Measurements from ENCODE around the gene CYP2U1.
A peak's percentile ranks its signal among the peaks of the same experiment; 100 is the strongest.
"Not testable (repeated sequence)": the region's sequence is repeated elsewhere in the genome, so short reads cannot be mapped to it uniquely, and the experiment has no call there.

CYP2U1 gene

GRCh38 chr4:107897823-107898222 is 33.5 kb upstream of the CYP2U1 start:
- TF ChIP-seq, protein P1, sequence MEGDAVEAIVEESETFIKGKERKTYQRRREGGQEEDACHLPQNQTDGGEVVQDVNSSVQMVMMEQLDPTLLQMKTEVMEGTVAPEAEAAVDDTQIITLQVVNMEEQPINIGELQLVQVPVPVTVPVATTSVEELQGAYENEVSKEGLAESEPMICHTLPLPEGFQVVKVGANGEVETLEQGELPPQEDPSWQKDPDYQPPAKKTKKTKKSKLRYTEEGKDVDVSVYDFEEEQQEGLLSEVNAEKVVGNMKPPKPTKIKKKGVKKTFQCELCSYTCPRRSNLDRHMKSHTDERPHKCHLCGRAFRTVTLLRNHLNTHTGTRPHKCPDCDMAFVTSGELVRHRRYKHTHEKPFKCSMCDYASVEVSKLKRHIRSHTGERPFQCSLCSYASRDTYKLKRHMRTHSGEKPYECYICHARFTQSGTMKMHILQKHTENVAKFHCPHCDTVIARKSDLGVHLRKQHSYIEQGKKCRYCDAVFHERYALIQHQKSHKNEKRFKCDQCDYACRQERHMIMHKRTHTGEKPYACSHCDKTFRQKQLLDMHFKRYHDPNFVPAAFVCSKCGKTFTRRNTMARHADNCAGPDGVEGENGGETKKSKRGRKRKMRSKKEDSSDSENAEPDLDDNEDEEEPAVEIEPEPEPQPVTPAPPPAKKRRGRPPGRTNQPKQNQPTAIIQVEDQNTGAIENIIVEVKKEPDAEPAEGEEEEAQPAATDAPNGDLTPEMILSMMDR (IDR thresholded peaks at IDR 0.05; ENCODE audit: poor library complexity, severe bottlenecking): no peak
- no peak for DNase-seq (ENCODE audit: low spot score)
- no peak overlapping the region for H3K4me3 ChIP-seq (ENCODE audit: severe bottlenecking)
- peaks cover 37% of the 10 kb centered on the region for H3K4me1 ChIP-seq (ENCODE audit: insufficient read depth, poor library complexity, severe bottlenecking)
- H3K9me3 ChIP-seq (ENCODE audit: severe bottlenecking): no peaks in the 10 kb centered on the region
- no peak for ATAC-seq (ENCODE audit: low read depth)
- peaks cover 10% of the 10 kb centered on the region for H3K36me3 ChIP-seq (ENCODE audit: low read depth)
- peak overlapping the region; percentile 96 for H3K27ac ChIP-seq (ENCODE audit: poor library complexity, severe bottlenecking)
- no peaks in the 10 kb centered on the region for H3K27me3 ChIP-seq (ENCODE audit: insufficient read depth, poor library complexity, severe bottlenecking)

DNA sequence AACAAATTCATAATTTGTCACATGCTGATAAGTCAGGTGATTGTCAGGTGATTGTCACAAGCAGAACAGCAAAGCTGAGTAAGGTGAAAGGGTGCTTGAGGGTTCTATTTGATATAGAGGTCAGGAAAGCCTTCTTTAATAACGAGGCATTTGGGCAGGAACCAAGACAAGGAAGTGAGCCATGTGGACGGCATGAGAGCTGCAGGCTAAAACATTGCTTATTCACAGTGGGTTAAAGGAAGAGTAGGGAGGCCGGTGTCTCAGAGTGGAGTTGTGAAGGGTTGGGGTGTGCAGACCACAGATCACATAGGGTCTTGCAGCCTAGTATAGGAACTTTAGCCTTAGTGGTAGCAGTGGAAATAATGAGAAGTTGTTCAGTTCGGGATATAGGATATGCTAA is 31.3 kb upstream of the CYP2U1 start:
- no peak for ATAC-seq (ENCODE audit: low read depth)

DNA sequence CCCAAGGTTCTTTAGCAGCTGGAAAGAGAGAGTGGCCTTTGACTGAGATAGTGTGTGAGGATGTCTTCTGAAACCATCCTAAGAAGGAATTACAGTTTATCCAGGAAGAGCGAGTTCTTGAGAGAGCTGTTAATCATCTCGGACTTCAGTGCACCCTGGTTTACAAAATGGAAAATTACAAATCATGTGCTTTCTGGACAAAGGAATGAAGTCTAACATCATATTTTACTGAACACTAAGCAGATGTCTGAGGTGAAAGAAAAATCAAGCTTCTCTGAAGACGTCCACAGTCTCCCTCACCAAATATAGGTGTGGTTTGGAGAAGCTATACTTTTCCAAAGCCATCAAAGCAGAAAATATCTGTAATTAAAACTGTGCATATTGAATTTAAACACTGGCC is 30.8 kb upstream of the CYP2U1 start:
- TF ChIP-seq, protein P1 (IDR thresholded peaks at IDR 0.05; ENCODE audit: poor library complexity, severe bottlenecking): no peak
- H3K36me3 ChIP-seq (ENCODE audit: low read depth): peaks cover 19% of the 10 kb centered on the region
- H3K9me3 ChIP-seq (ENCODE audit: severe bottlenecking): no peaks in the 10 kb centered on the region
- H3K4me1 ChIP-seq (ENCODE audit: insufficient read depth, poor library complexity, severe bottlenecking): peaks cover 20% of the 10 kb centered on the region
- H3K27me3 ChIP-seq (ENCODE audit: insufficient read depth, poor library complexity, severe bottlenecking): no peaks in the 10 kb centered on the region
- DNase-seq (ENCODE audit: low spot score) (no peak), ATAC-seq (ENCODE audit: low read depth) (no peak)
- no peak overlapping the region for H3K4me3 ChIP-seq (ENCODE audit: severe bottlenecking)
- H3K27ac ChIP-seq (ENCODE audit: poor library complexity, severe bottlenecking): no peak overlapping the region

More for the DNA sequence above, 31.3 kb upstream of the CYP2U1 start:
- peaks cover 25% of the 10 kb centered on the region for H3K4me1 ChIP-seq (ENCODE audit: insufficient read depth, poor library complexity, severe bottlenecking)
- TF ChIP-seq, protein P1 (IDR thresholded peaks at IDR 0.05; ENCODE audit: poor library complexity, severe bottlenecking): no peak
- H3K36me3 ChIP-seq (ENCODE audit: low read depth): peaks cover 21% of the 10 kb centered on the region
- no peak overlapping the region for H3K27ac ChIP-seq (ENCODE audit: poor library complexity, severe bottlenecking)
- H3K9me3 ChIP-seq (ENCODE audit: severe bottlenecking): no peaks in the 10 kb centered on the region
- H3K4me3 ChIP-seq (ENCODE audit: severe bottlenecking): no peak overlapping the region
- DNase-seq (ENCODE audit: low spot score): no peak
- H3K27me3 ChIP-seq (ENCODE audit: insufficient read depth, poor library complexity, severe bottlenecking): no peaks in the 10 kb centered on the region

GRCh38 chr4:107901213-107901934 is 30.0 kb upstream of the CYP2U1 start:
- no peaks in the 10 kb centered on the region for H3K9me3 ChIP-seq (ENCODE audit: severe bottlenecking)
- TF ChIP-seq, protein P1 (IDR thresholded peaks at IDR 0.05; ENCODE audit: poor library complexity, severe bottlenecking): no peak
- H3K27ac ChIP-seq (ENCODE audit: poor library complexity, severe bottlenecking): no peak overlapping the region
- ATAC-seq (ENCODE audit: low read depth) (no peak), DNase-seq (ENCODE audit: low spot score) (no peak)
- no peaks in the 10 kb centered on the region for H3K27me3 ChIP-seq (ENCODE audit: insufficient read depth, poor library complexity, severe bottlenecking)
- H3K4me1 ChIP-seq (ENCODE audit: insufficient read depth, poor library complexity, severe bottlenecking): peaks cover 16% of the 10 kb centered on the region
- no peak overlapping the region for H3K4me3 ChIP-seq (ENCODE audit: severe bottlenecking)
- peaks cover 17% of the 10 kb centered on the region for H3K36me3 ChIP-seq (ENCODE audit: low read depth)

DNA sequence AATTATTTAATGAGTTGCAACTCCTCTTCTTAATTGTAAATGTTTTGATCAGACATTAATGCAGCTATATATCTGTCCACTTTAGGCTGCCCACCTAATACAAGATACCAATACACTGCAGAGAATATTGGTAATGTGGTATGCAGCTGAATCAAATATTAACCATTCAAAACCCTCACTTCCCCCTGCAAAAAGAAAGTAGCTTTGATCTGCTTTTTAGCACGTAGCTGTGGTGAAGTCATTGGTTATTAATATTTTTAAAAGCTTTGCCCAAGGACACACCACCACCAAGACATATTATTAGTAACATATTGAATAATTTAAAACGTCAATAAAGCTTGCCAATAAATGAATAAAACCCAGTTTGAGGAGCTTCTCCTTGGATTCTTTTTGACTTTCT is 28.6 kb upstream of the CYP2U1 start:
- Histone ChIP-seq H3K27ac (ENCODE audit: poor library complexity, severe bottlenecking) (no peak overlapping the region), H3K4me3 (ENCODE audit: severe bottlenecking) (no peak overlapping the region), H3K36me3 (ENCODE audit: low read depth) (peaks cover 13% of the 10 kb centered on the region), H3K9me3 (ENCODE audit: severe bottlenecking) (no peaks in the 10 kb centered on the region), H3K27me3 (ENCODE audit: insufficient read depth, poor library complexity, severe bottlenecking) (no peaks in the 10 kb centered on the region), H3K4me1 (ENCODE audit: insufficient read depth, poor library complexity, severe bottlenecking) (peaks cover 3% of the 10 kb centered on the region)
- DNase-seq (ENCODE audit: low spot score) (no peak), ATAC-seq (ENCODE audit: low read depth) (no peak)
- TF ChIP-seq, protein P1 (IDR thresholded peaks at IDR 0.05; ENCODE audit: poor library complexity, severe bottlenecking): no peak

DNA sequence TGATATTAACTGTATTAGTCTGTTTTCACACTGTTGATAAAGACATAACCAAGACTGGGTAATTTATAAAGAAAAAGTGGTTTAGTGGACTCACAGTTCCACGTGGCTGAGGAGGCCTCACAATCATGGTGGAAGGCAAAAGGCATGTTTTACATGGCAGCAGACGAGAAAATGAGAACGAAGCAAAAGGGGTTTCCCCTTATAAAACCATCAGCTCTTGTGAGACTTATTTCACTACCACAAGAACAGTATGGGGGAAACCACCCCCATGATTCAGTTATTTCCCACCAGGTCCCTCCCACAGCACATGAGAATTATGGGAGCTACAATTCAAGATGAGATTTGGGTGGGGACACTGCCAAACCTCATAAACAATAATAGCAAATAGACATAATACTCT is 26.3 kb upstream of the CYP2U1 start:
- not testable (repeated sequence) for H3K27ac ChIP-seq (ENCODE audit: poor library complexity, severe bottlenecking); H3K27me3 ChIP-seq (ENCODE audit: insufficient read depth, poor library complexity, severe bottlenecking); H3K4me3 ChIP-seq (ENCODE audit: severe bottlenecking); ATAC-seq (ENCODE audit: low read depth); DNase-seq (ENCODE audit: low spot score); H3K4me1 ChIP-seq (ENCODE audit: insufficient read depth, poor library complexity, severe bottlenecking); H3K9me3 ChIP-seq (ENCODE audit: severe bottlenecking)
- peaks cover 28% of the 10 kb centered on the region for H3K36me3 ChIP-seq (ENCODE audit: low read depth)

All from RWPE2 (cell line).